Vagina (tissue), 2 donors: Measurements from ENCODE around the gene ADAMTS16.

ENCODE experiments used
- CTCF ChIP-seq, 3 experiments: fragments of 450-650 bp in 2 of 3; fragments of 200-600 bp in 1 of 3; sonication (generic) in 1 of 3; IDR thresholded peaks; one replicate each; pipeline ENCODE4 v1.5.1; 2017 to 2019; ENCODE audit warnings: antibody characterized with exemption in 3 of 3, mild to moderate bottlenecking in 2 of 3, moderate library complexity in 2 of 3
- POLR2A ChIP-seq, 2 donors: fragments of 450-650 bp; IDR thresholded peaks; one replicate each; pipeline ENCODE4 v1.6.1; 2017; ENCODE audit warnings: antibody characterized with exemption in 2 of 2, mild to moderate bottlenecking in 2 of 2, moderate library complexity in 2 of 2
- POLR2AphosphoS5 ChIP-seq, 2 donors: sonication (generic); formaldehyde crosslinking; IDR thresholded peaks; one replicate each; pipeline ENCODE4 v1.9.0; 2017; ENCODE audit warnings: antibody characterized with exemption in 2 of 2, mild to moderate bottlenecking in 2 of 2, low read depth in 1 of 2; ENCODE audit not compliant: insufficient read depth in 1 of 2

GRCh38 chr5:5298841-5299541, 158.9 kb downstream of the ADAMTS16 start:
- TF ChIP-seq CTCF (IDR thresholded peaks at IDR 0.05) (no peak), POLR2AphosphoS5 (IDR thresholded peaks at IDR 0.05; ENCODE audit: insufficient read depth in 1 of 2, low read depth in 1 of 2) (no peak), POLR2A (IDR thresholded peaks at IDR 0.05) (no peak)
